ENCODE measurements around the gene PLK5.

Gene PLK5

DNA sequence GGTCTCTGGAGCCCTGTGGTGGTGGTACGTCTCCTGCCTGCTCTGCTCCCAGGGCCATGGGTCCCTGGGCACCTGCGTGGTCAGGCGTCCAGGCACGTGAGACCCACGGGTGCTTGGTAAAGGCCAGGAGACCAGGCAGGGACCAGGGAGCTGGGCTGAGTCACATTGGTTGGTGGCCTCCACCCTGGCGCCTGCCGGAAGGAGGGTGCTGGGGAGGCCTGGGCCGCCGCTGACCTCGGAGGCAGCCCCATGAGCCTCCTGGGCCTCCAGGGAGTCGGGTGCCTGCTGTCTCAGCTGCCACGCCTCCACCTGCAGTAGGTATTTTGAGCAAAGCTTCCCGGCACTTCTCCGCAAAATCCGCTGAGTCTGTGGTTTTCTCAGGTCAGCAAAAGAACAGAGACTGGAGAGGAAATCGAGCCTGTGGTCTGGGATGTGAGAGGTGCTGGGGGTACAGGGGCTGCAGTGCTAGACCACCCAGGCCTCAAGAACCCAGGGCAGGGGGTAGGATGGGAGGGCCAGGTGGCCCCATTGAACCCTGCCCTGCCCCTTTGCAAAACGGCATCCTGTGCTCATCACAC, 3.6 kb upstream of the PLK5 start:
- H3K27ac ChIP-seq (ENCODE audit: low read depth, low read length, severe bottlenecking) = no peak overlapping the region
- no peak overlapping the region for H3K4me3 ChIP-seq (ENCODE audit: extremely low read depth, insufficient read depth, low read length, poor library complexity, severe bottlenecking)
- no peaks in the 10 kb centered on the region for H3K36me3 ChIP-seq (ENCODE audit: control insufficient read depth, insufficient read depth, low read length)
- H3K9me3 ChIP-seq (ENCODE audit: control insufficient read depth, low read length) = no peaks in the 10 kb centered on the region
- WGBS, 2 experiments (ENCODE audit: insufficient coverage in 2 of 2) = 74 to 75% methylated on average over 16 of the region's 17 CpGs
- no peaks in the 10 kb centered on the region for H3K4me1 ChIP-seq (ENCODE audit: control insufficient read depth, insufficient read depth, low read length, poor library complexity, severe bottlenecking)

DNA sequence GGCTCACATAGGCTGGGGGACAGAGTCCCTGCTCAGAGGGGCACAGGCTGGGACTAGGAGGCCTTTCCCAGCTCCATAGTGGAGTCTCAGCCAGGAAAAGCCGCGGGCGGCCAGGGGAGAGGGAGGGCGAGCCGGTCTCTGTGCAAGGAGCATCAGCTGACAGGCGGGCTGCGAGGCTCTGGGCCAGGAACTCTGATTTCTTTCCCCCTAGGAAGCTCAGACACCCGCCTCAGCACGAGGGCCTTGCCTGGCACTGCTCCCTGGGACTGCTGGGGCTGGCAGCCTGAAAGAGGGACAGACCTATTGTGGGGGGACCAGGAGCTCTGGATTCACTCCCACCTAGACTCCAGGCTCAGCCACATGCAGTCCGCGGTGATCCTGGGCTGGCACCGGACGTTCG, 2.2 kb upstream of the PLK5 start:
- Histone ChIP-seq H3K27ac (ENCODE audit: low read depth, low read length, severe bottlenecking) (no peak overlapping the region), H3K9me3 (ENCODE audit: control insufficient read depth, low read length) (no peaks in the 10 kb centered on the region), H3K4me1 (ENCODE audit: control insufficient read depth, insufficient read depth, low read length, poor library complexity, severe bottlenecking) (no peaks in the 10 kb centered on the region), H3K4me3 (ENCODE audit: extremely low read depth, insufficient read depth, low read length, poor library complexity, severe bottlenecking) (no peak overlapping the region), H3K36me3 (ENCODE audit: control insufficient read depth, insufficient read depth, low read length) (no peaks in the 10 kb centered on the region)
- 73 to 77% methylated on average over 11 to 13 of the region's 14 CpGs for WGBS, 2 experiments (ENCODE audit: insufficient coverage in 2 of 2)

DNA sequence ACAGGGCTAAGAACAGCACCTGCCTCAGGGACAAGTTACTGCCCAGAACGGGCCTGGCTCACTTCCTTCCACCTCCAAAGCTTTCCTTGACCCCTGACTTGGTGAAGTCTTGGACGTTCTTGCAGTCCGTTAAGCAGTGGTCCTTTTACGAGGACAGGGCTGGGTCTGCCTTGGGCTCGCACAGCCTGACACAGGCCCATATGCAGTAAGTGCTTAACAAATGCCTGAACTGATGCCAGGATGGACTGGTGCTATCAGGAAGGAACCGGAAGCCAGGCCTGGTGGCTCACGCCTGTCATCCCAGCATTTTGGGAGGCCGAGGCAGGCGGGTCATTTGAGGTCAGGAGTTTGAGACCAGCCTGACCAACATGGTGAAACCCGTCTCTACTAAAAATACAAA, 1.8 kb upstream of the PLK5 start:
- no peak overlapping the region for H3K27ac ChIP-seq (ENCODE audit: low read depth, low read length, severe bottlenecking)
- no peaks in the 10 kb centered on the region for H3K9me3 ChIP-seq (ENCODE audit: control insufficient read depth, low read length)
- H3K4me1 ChIP-seq (ENCODE audit: control insufficient read depth, insufficient read depth, low read length, poor library complexity, severe bottlenecking) = no peaks in the 10 kb centered on the region
- H3K4me3 ChIP-seq (ENCODE audit: extremely low read depth, insufficient read depth, low read length, poor library complexity, severe bottlenecking) = no peak overlapping the region
- H3K36me3 ChIP-seq (ENCODE audit: control insufficient read depth, insufficient read depth, low read length) = no peaks in the 10 kb centered on the region
- 78 to 82% methylated on average over 8 to 9 of the region's 10 CpGs for WGBS, 2 experiments (ENCODE audit: insufficient coverage in 2 of 2)

DNA sequence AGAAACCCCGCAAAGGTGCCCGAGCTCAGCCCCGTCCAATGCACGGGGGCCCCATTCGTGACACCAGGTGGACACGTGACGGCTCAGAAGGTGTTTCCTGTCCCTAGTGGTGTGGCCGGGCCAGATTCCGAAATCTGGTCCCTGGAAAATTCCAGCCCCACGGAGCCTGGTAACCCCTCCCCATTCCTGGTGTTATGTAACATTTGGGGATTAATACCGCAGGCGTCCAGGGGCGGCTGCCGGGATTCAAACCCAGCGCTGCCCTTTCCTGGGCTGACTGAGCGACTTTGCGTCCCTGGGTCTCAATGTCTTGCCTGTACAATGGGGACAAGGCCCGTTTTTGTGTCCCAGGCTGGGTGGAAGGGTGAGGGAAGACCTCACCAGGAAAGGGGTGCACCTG, 1.0 kb upstream of the PLK5 start:
- Histone ChIP-seq H3K4me3 (ENCODE audit: extremely low read depth, insufficient read depth, low read length, poor library complexity, severe bottlenecking) (no peak overlapping the region), H3K36me3 (ENCODE audit: control insufficient read depth, insufficient read depth, low read length) (no peaks in the 10 kb centered on the region), H3K9me3 (ENCODE audit: control insufficient read depth, low read length) (no peaks in the 10 kb centered on the region), H3K4me1 (ENCODE audit: control insufficient read depth, insufficient read depth, low read length, poor library complexity, severe bottlenecking) (no peaks in the 10 kb centered on the region), H3K27ac (ENCODE audit: low read depth, low read length, severe bottlenecking) (no peak overlapping the region)
- WGBS, 2 experiments (ENCODE audit: insufficient coverage in 2 of 2) = 75 to 82% methylated on average over 15 to 18 of the region's 18 CpGs

DNA sequence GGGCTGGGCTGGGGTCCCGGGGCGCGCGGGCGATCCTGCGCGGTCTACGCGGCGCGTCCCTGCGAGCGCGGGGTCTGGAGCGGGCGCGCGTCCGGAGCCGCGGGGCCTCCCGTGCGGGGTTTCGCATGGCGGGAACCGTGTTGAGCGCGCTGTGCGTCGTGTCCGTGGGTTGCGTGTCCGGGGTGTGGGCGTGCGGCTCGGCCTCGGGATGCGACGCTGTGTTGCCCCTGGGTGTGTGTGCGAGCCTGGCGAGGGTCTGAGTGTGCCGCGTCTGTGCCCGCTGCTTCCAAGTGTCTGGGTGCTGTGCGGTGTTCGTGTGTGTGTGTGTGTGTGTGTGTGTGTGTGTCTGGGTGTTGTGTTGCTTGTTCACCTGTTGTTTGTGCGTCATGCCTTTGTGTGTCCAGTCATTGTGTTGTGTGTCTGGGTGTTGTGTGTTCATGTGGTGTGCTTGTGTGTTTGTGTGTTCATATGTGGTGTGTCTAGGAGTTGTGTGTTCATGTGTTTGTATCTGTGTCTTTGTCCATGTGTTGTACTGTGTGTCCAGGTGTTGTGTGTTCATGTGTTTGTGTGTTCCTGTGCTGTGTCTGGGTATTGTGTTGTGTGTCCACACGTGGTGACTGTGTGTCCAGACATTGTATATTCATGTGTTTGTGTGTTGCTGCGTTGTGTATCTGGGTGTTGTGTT, 552 bp downstream of the PLK5 start:
- H3K4me3 ChIP-seq (ENCODE audit: extremely low read depth, insufficient read depth, low read length, poor library complexity, severe bottlenecking) = peak overlapping the region; percentile 2
- H3K4me1 ChIP-seq (ENCODE audit: control insufficient read depth, insufficient read depth, low read length, poor library complexity, severe bottlenecking) = no peaks in the 10 kb centered on the region
- H3K9me3 ChIP-seq (ENCODE audit: control insufficient read depth, low read length) = no peaks in the 10 kb centered on the region
- H3K27ac ChIP-seq (ENCODE audit: low read depth, low read length, severe bottlenecking) = no peak overlapping the region
- no peaks in the 10 kb centered on the region for H3K36me3 ChIP-seq (ENCODE audit: control insufficient read depth, insufficient read depth, low read length)
- 19 to 22% methylated on average over 25 to 31 of the region's 49 CpGs for WGBS, 2 experiments (ENCODE audit: insufficient coverage in 2 of 2)

DNA sequence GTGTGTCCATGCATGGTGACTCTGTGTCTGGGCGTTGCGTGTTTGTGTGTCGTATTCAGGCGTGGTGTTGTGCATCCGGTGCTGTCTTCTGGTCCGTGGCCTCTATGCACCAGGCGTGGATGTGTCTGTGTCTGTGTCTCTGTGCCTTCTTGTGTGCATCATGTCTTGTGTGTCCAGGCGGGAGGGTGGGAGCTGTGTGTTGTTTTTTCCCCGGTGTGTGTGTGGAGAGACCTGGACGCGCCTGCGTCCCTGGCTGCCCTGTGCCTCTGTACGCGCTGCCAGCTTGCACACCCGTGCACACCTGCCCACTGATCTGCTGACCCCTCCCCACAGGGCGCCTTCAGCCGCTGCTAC, 1.1 kb downstream of the PLK5 start:
- Histone ChIP-seq H3K4me1 (ENCODE audit: control insufficient read depth, insufficient read depth, low read length, poor library complexity, severe bottlenecking) (no peaks in the 10 kb centered on the region), H3K27ac (ENCODE audit: low read depth, low read length, severe bottlenecking) (no peak overlapping the region), H3K9me3 (ENCODE audit: control insufficient read depth, low read length) (no peaks in the 10 kb centered on the region), H3K36me3 (ENCODE audit: control insufficient read depth, insufficient read depth, low read length) (no peaks in the 10 kb centered on the region), H3K4me3 (ENCODE audit: extremely low read depth, insufficient read depth, low read length, poor library complexity, severe bottlenecking) (no peak overlapping the region)
- WGBS, 2 experiments (ENCODE audit: insufficient coverage in 2 of 2) = 69 to 79% methylated on average over 16 of the region's 17 CpGs

DNA sequence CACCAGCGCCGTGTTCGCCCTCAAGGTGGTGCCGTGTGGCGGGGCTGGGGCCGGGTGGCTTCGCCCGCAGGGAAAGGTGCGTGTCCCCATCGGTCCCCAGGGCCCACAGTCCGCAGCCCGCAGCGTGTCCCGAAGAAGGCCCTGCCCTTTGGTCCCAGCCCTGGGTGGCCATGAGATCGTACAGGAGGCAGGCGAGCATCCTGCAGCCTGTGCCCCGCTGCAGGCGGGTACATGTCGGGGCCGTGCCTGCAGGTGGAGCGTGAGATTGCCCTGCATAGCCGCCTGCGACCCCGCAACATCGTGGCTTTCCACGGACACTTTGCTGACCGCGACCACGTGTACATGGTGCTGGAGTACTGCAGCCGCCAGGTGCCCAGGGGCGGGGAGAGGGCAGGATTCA, 1.5 kb downstream of the PLK5 start:
- 65 to 68% methylated on average over 29 to 31 of the region's 31 CpGs for WGBS, 2 experiments (ENCODE audit: insufficient coverage in 2 of 2)
- H3K36me3 ChIP-seq (ENCODE audit: control insufficient read depth, insufficient read depth, low read length) = no peaks in the 10 kb centered on the region

DNA sequence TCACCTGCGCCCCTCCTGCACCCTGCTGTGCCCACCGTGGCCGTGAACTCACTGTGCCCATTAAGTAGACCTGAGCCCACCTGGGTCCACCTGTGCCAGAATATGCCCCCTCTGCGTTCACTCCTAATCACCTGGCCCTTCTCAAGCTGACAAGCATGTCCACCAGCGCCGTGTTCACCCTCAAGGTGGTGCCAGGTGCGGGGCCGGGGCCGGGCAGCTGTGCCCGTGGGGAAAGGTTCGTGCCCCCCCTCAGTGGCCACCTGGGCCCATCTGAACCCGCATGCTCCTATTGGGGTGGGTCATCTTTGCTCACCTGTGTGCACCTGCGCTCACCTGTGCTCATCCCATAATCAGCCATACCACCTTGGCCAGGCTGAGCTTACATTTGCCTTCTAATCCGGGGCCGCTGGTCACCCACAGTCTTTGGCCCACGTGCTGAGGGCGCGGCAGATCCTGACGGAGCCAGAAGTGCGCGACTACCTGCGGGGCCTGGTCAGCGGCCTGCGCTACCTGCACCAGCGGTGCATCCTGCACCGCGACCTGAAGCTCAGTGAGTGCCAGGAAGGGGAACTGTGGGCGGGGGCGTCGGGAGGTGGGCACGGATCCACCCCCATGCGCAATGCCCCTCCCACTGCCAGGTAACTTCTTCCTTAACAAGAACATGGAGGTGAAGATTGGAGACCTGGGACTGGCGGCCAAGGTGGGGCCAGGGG, 2.3 kb downstream of the PLK5 start:
- WGBS, 2 experiments (ENCODE audit: insufficient coverage in 2 of 2) = 79 to 87% methylated on average over 22 to 25 of the region's 33 CpGs
- no peaks in the 10 kb centered on the region for H3K36me3 ChIP-seq (ENCODE audit: control insufficient read depth, insufficient read depth, low read length)
- no peaks in the 10 kb centered on the region for H3K9me3 ChIP-seq (ENCODE audit: control insufficient read depth, low read length)
- no peaks in the 10 kb centered on the region for H3K4me1 ChIP-seq (ENCODE audit: control insufficient read depth, insufficient read depth, low read length, poor library complexity, severe bottlenecking)
- H3K27ac ChIP-seq (ENCODE audit: low read depth, low read length, severe bottlenecking) = no peak overlapping the region
- H3K4me3 ChIP-seq (ENCODE audit: extremely low read depth, insufficient read depth, low read length, poor library complexity, severe bottlenecking) = no peak overlapping the region

More for the DNA sequence above, 1.5 kb downstream of the PLK5 start:
- Histone ChIP-seq H3K27ac (ENCODE audit: low read depth, low read length, severe bottlenecking) (no peak overlapping the region), H3K9me3 (ENCODE audit: control insufficient read depth, low read length) (no peaks in the 10 kb centered on the region), H3K4me3 (ENCODE audit: extremely low read depth, insufficient read depth, low read length, poor library complexity, severe bottlenecking) (no peak overlapping the region), H3K4me1 (ENCODE audit: control insufficient read depth, insufficient read depth, low read length, poor library complexity, severe bottlenecking) (no peaks in the 10 kb centered on the region)

DNA sequence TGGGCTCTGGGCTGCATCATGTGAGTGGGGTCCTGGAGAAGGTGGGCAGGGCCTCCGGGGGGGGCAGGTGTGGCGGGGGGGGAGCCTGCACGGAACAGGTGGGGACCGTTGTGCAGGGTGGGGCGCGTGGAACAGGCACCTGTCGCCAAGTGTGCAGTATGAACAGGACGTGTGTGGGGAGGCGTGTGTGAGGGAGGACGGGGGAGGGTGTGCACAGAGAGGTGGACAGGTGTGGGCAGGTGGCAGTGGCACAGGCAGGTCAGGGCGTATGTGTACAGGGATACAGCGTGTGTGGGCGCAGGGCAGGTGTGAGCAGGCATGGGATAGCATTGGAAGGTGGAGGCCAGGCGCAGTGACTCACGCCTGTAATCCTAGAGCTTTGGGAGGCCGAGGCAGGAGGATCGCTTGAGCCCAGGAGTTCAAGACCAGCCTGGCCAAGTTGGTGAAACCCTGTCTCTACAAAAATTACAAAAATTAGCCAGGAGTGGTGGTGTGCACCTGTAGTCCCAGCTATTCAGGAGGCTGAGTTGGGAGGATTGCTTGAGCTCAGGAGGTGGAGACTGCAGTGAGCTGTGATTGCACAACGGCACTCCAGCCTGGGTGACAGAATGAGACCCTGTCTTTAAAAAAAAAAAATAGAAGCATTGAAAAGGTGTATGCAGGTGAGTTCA, 3.2 kb downstream of the PLK5 start:
- H3K4me3 ChIP-seq (ENCODE audit: extremely low read depth, insufficient read depth, low read length, poor library complexity, severe bottlenecking) = no peak overlapping the region
- no peaks in the 10 kb centered on the region for H3K4me1 ChIP-seq (ENCODE audit: control insufficient read depth, insufficient read depth, low read length, poor library complexity, severe bottlenecking)
- H3K27ac ChIP-seq (ENCODE audit: low read depth, low read length, severe bottlenecking) = no peak overlapping the region
- no peaks in the 10 kb centered on the region for H3K9me3 ChIP-seq (ENCODE audit: control insufficient read depth, low read length)
- no peaks in the 10 kb centered on the region for H3K36me3 ChIP-seq (ENCODE audit: control insufficient read depth, insufficient read depth, low read length)
- WGBS, 2 experiments (ENCODE audit: insufficient coverage in 2 of 2) = 83 to 89% methylated on average over 13 to 14 of the region's 18 CpGs

DNA sequence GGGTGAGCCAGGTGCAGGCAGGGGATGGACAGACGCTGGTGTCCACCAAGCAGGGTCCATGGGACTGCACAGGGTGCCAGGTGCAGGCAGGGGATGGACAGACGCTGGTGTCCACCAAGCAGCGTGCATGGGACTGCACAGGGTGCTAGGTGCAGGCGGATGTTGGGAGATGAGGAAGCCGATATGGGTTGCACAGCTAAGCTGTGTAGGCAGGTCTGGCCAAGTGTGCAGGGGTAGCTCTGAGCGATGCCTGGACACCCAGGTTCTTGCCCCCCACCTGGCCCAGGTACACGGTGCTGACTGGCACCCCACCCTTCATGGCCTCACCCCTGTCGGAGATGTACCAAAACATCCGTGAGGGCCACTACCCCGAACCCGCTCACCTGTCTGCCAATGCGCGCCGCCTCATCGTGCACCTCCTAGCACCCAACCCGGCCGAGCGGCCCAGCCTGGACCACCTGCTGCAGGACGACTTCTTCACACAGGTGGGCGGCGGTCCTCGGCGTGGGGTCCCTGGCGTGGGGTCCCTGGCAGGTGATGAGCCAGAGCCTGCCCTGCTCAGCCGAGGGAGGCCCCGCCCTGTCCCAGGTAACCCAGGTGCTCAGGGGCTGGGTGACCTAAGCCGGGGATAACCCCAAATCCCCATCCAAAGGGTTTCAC, 3.9 kb downstream of the PLK5 start:
- no peaks in the 10 kb centered on the region for H3K36me3 ChIP-seq (ENCODE audit: control insufficient read depth, insufficient read depth, low read length)
- no peak overlapping the region for H3K27ac ChIP-seq (ENCODE audit: low read depth, low read length, severe bottlenecking)
- no peaks in the 10 kb centered on the region for H3K9me3 ChIP-seq (ENCODE audit: control insufficient read depth, low read length)
- H3K4me1 ChIP-seq (ENCODE audit: control insufficient read depth, insufficient read depth, low read length, poor library complexity, severe bottlenecking) = no peaks in the 10 kb centered on the region
- WGBS, 2 experiments (ENCODE audit: insufficient coverage in 2 of 2) = 77 to 78% methylated on average over 20 to 26 of the region's 27 CpGs
- no peak overlapping the region for H3K4me3 ChIP-seq (ENCODE audit: extremely low read depth, insufficient read depth, low read length, poor library complexity, severe bottlenecking)

Measured in mesodermal cell (in vitro differentiated cells).